Erythroblast (primary cell): Measurements from ENCODE around the gene A4GNT.
A peak's percentile ranks its signal among the peaks of the same experiment; 100 is the strongest.

Experiments used
- DNase-seq, 2 experiments: peaks; one replicate each; lab custom pipeline; 2025; lab: John Stamatoyannopoulos, UW
- GATA1 ChIP-seq: IDR thresholded peaks from 2 replicates; pipeline ENCODE4 v1.6.1; 2011; ENCODE audit warnings: low read depth, mild to moderate bottlenecking, control low read depth, low read length, moderate library complexity
- POLR2A ChIP-seq: IDR thresholded peaks from 2 replicates; pipeline ENCODE4 v1.6.1; 2011; ENCODE audit warnings: mild to moderate bottlenecking, low read length

A4GNT gene

GRCh38 chr3:138135833-138136194, 3.6 kb upstream of the A4GNT start:
- TF ChIP-seq GATA1: no peak
- TF ChIP-seq POLR2A: no peak
- DNase-seq: no peak

GRCh38 chr3:138135146-138135832, 3.1 kb upstream of the A4GNT start:
- TF ChIP-seq POLR2A (no peak), GATA1 (no peak)
- no peak for DNase-seq

DNA sequence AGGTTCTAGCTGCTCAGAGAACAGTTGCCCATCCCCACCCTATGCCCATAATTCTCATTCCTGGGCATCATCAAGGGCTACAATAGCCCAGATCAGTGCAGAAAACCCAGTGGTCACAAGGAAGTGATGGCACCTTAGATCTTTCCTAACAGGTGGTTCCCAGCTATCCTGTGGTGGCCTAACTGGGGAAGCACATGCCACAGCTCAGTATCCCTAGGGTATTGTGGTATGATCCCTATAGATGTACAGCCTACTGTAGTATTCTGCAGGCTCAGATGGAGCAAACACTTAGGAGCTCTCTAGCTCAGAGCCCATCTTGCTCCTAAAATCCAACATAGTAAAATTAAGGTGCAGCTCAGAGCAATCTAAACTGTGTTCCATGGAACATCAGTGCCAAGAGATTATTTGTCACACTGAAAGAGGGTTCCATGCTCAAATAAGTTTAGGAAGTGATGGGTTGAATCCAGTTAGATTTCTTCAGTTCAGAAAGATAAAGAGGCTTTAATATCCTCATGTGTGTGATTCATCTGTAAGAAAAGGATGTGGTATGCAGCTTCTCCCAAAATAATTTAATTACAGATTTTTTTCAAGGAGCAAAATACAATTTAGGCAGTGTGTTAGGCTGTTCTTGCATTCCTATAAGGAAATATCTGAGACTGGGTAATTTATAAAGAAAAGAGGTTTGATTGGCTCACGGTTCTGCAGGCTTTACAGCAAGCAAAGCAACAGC, 4.4 kb downstream of the A4GNT start:
- DNase-seq: no peak
- TF ChIP-seq GATA1 (no peak), POLR2A (no peak)

GRCh38 chr3:138125548-138126221, 6.5 kb downstream of the A4GNT start:
- DNase-seq: no peak

GRCh38 chr3:138124706-138125355, 7.4 kb downstream of the A4GNT start:
- TF ChIP-seq GATA1 (no peak), POLR2A (no peak)
- DNase-seq: no peak

More at GRCh38 chr3:138125548-138126221, 6.5 kb downstream of the A4GNT start:
- TF ChIP-seq POLR2A: no peak
- no peak for TF ChIP-seq GATA1

- TF ChIP-seq POLR2A: no peak
- TF ChIP-seq GATA1: no peak
Observed at GRCh38 chr3:138124188-138124587, 8.0 kb downstream of the A4GNT start.

DNA sequence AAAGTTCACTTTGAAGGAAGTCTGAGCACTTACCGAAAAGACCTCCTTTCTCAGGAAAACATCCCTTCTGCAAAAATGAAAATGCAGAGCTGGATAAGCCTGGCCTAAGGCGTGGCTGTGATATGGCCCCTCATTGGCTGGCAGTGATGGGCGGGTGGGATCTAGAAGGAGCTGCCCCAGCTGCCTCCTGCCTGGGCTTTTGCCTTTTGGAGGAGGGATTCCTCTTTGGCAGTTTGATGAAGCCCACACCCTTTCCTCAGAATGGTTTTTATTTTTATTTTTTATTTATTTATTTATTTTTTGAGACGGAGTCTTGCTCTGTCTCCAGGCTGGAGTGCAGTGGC, 12.8 kb downstream of the A4GNT start:
- no peak for DNase-seq
- TF ChIP-seq POLR2A (no peak), GATA1 (no peak)

More at GRCh38 chr3:138124188-138124587, 8.0 kb downstream of the A4GNT start:
- DNase-seq: no peak

GRCh38 chr3:138118612-138119422, 13.4 kb downstream of the A4GNT start:
- TF ChIP-seq POLR2A (no peak), GATA1 (no peak)
- peak; percentile 25 to 52 for DNase-seq

DNA sequence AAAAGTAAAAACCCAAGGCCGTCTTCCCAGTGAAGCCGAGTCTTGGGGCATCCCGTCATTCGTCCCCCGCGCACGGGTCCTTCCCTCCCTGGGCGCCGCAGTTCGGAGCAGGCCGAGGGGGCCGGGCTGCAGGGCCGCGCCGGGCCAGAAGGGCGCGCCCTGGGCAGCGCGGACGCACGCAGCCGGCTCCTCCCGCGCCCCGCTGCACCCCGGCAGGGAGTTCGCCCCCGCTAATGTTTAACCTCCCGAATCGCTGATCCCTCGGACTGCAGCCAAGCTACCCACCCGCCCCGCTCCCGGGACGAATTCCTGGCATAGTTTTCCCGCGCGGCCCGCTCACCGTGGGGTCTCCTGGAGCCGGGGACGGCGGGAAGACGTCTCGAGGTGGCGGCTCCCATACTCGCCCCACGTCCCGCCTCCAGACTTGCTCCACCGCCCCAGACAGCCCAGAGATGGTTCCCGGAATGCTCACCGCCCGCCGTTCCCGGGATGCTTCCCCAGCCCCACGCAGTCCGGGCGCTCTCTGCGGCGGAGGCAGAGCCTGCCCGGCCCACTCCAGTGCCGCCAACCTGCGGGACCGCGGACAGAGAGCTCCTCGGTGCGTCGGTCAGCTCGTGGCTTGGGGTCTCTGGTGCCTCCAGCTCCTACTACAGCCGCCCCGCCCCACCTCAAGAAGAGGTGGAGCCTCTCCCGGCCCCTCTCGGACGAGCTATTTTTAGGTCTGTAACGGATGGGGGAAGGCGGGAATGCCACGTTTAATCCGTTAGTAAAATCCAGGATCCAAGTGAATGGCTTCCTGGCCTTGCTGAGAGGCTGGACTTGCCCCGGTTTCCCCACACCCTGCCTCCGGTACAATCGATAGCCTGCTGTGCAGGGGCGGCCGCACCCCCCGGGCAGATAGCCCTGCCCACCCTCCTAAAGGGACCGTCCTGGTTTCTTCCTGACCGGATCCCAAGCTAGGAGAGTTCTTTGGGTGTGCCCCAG, 16.9 kb downstream of the A4GNT start, which contains the start of gene DZIP1L:
Gene DZIP1L (minus strand): TSS at position 621 of the 984 bp plus-strand sequence. CDS start 11,637 bp downstream, outside the sequence.
- peak; percentile 46 to 61 for DNase-seq
- no peak for TF ChIP-seq GATA1
- no peak for TF ChIP-seq POLR2A

DNA sequence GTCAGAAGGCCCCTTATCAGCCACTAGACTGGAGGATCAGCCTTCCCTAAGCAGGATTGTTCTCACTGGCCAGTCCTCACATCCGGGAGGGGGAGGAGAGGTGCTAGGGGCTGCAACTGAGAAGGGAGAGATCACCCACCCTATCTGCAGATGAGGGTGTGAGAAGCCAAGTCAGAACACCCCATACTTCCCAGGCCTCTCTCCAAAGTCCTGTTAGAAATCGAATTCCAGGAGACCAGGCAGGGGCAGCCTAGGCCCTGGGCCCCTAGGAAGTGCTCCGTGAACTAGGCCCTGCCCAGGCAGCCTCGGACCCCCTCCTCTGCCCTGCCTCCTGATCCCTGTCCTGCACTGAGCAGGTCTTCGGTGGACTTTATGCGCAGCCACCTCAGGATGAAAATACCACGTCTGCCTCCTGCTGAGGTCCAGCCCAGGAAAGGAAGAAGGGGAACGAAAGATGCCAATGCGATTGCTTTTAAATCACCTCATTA, 17.7 kb downstream of the A4GNT start:
- DNase-seq: no peak
- TF ChIP-seq GATA1 (no peak), POLR2A (no peak)

- DNase-seq: peak in 1 of 2 experiments; percentile 17
- no peak for TF ChIP-seq GATA1
- no peak for TF ChIP-seq POLR2A
Observed at GRCh38 chr3:138113326-138113725, 18.9 kb downstream of the A4GNT start.

DNA sequence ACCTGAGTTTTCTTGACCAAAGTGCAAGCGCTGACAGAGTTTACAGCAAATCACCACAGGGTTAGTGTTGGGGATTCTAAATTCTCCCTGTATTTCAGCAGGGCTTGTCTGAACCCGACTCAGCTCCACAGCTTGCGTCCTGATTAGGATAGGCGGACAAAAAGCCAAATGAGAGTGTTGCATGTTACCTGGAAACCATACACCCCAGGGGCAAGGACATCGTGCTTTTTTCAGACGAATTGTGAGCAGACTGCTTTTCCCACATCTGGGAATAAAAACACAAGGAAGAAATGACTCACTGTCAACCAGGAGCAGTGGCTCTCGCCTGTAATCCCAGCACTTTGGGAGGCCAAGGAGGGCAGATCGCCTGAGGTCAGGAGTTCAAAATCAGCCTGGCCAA, 19.8 kb downstream of the A4GNT start:
- no peak for TF ChIP-seq POLR2A
- TF ChIP-seq GATA1: no peak
- no peak for DNase-seq
